Astrocyte (in vitro differentiated cells and primary cell): ENCODE data around the gene WIPI1. TPM values are rescaled to one million over a fixed set of nuclear protein-coding genes. Genes with fewer than 3 reads are reported as not detected.

Experiments used
- DNase-seq: peaks from one replicate; pipeline ENCODE4 v3.0.0-alpha.2; 2010; ENCODE audit warnings: low read depth
- FAIRE-seq: peaks from 2 replicates; lab custom pipeline; 2011; peaks lifted over from hg19 to GRCh38; lab: Jason Lieb, UNC
- H2AFZ ChIP-seq: 2 replicates; pipeline ENCODE4 v1.6.0; 2012; ENCODE audit warnings: low read depth, low read length, inconsistent platforms
- H3K27ac ChIP-seq: 2 replicates; pipeline ENCODE4 v1.5.1; 2011; ENCODE audit warnings: low read depth, low read length, inconsistent platforms
- H3K27me3 ChIP-seq: 2 replicates; pipeline ENCODE4 v1.6.0; 2011; ENCODE audit warnings: low read length, inconsistent platforms; ENCODE audit not compliant: insufficient read depth
- H3K36me3 ChIP-seq: 2 replicates; pipeline ENCODE4 v1.5.1; 2011; ENCODE audit warnings: low read length, inconsistent platforms; ENCODE audit not compliant: insufficient read depth
- H3K4me1 ChIP-seq: 2 replicates; pipeline ENCODE4 v1.5.1; 2011; ENCODE audit warnings: low read length, inconsistent platforms; ENCODE audit not compliant: insufficient read depth
- H3K4me2 ChIP-seq: 2 replicates; pipeline ENCODE4 v1.6.0; 2012; ENCODE audit warnings: low read length, inconsistent platforms
- H3K4me3 ChIP-seq: 2 replicates; pipeline ENCODE4 v1.5.1; 2011; ENCODE audit warnings: low read depth, mild to moderate bottlenecking, low read length, inconsistent platforms; ENCODE audit not compliant: insufficient read depth
- H3K79me2 ChIP-seq: 2 replicates; pipeline ENCODE4 v1.6.0; 2012; ENCODE audit warnings: mild to moderate bottlenecking, low read length, inconsistent platforms; ENCODE audit not compliant: insufficient read depth
- H3K9ac ChIP-seq: 2 replicates; pipeline ENCODE4 v1.6.0; 2012; ENCODE audit warnings: mild to moderate bottlenecking, low read length, inconsistent platforms
- H3K9me3 ChIP-seq: 2 replicates; pipeline ENCODE4 v1.5.1; 2012; ENCODE audit warnings: low read depth, mild to moderate bottlenecking, low read length, inconsistent platforms; ENCODE audit not compliant: insufficient read depth
- H4K20me1 ChIP-seq: 2 replicates; pipeline ENCODE4 v1.6.0; 2012; ENCODE audit warnings: low read length, inconsistent platforms; ENCODE audit not compliant: insufficient read depth
- H3K27ac Mint-ChIP-seq: one replicate; pipeline ENCODE4 v1.8.0; 2021; ENCODE audit warnings: mild to moderate bottlenecking, mixed read lengths; ENCODE audit not compliant: unreplicated experiment
- H3K27me3 Mint-ChIP-seq: one replicate; pipeline ENCODE4 v1.8.0; 2021; ENCODE audit warnings: low read depth, mixed read lengths; ENCODE audit not compliant: unreplicated experiment
- H3K36me3 Mint-ChIP-seq: one replicate; pipeline ENCODE4 v1.8.0; 2021; ENCODE audit warnings: low read depth, mixed read lengths; ENCODE audit not compliant: unreplicated experiment
- H3K4me1 Mint-ChIP-seq: one replicate; pipeline ENCODE4 v1.8.0; 2021; ENCODE audit warnings: low read depth, mixed read lengths; ENCODE audit not compliant: unreplicated experiment
- H3K4me3 Mint-ChIP-seq: one replicate; pipeline ENCODE4 v1.8.0; 2021; ENCODE audit warnings: mild to moderate bottlenecking, moderate library complexity, mixed read lengths; ENCODE audit not compliant: unreplicated experiment
- H3K9me3 Mint-ChIP-seq: one replicate; pipeline ENCODE4 v1.8.0; 2021; ENCODE audit warnings: mild to moderate bottlenecking, mixed read lengths; ENCODE audit not compliant: unreplicated experiment
- CTCF ChIP-seq: IDR thresholded peaks from 2 replicates; pipeline ENCODE4 v1.5.1; 2011; ENCODE audit warnings: low read depth, mild to moderate bottlenecking, inconsistent platforms, low read length, moderate library complexity; ENCODE audit not compliant: insufficient read depth
- EZH2 ChIP-seq: IDR thresholded peaks from 2 replicates; pipeline ENCODE4 v1.6.1; 2012; ENCODE audit warnings: mild to moderate bottlenecking, low read length, inconsistent platforms; ENCODE audit not compliant: insufficient read depth
- total RNA-seq: library from RNA; stranded (reverse); gene quantifications from 2 replicates; pipeline ENCODE4 v1.2.1, GENCODE V29; 2021

WIPI1 gene
- total RNA-seq, 1 donor from 2014 or later = 83.5 TPM

- no peaks in the 10 kb centered on the region for H3K36me3 ChIP-seq
- no peak for TF ChIP-seq EZH2
- no peak for TF ChIP-seq CTCF
- H3K27me3 Mint-ChIP-seq = peaks cover 2% of the 10 kb centered on the region
- FAIRE-seq = no peak
- no peak overlapping the region for H3K4me3 Mint-ChIP-seq
- no peaks in the 10 kb centered on the region for H3K36me3 Mint-ChIP-seq
- H2AFZ ChIP-seq = no peak overlapping the region
- H3K4me3 ChIP-seq = no peak overlapping the region
- H3K79me2 ChIP-seq = peaks cover under 1% of the 10 kb centered on the region
- H3K4me1 ChIP-seq = peaks cover 12% of the 10 kb centered on the region
- peaks cover 8% of the 10 kb centered on the region for H3K27me3 ChIP-seq
- no peak for DNase-seq
- no peak overlapping the region for H3K9ac ChIP-seq
- no peak overlapping the region for H3K27ac Mint-ChIP-seq
- no peaks in the 10 kb centered on the region for H3K9me3 ChIP-seq
- H3K4me2 ChIP-seq = no peak overlapping the region
- no peaks in the 10 kb centered on the region for H3K9me3 Mint-ChIP-seq
- no peak overlapping the region for H3K27ac ChIP-seq
- peaks cover 5% of the 10 kb centered on the region for H4K20me1 ChIP-seq
- H3K4me1 Mint-ChIP-seq = peaks cover 14% of the 10 kb centered on the region
These were observed 3.4 kb upstream of the WIPI1 start for GRCh38 chr17:68460715-68461114.

DNA sequence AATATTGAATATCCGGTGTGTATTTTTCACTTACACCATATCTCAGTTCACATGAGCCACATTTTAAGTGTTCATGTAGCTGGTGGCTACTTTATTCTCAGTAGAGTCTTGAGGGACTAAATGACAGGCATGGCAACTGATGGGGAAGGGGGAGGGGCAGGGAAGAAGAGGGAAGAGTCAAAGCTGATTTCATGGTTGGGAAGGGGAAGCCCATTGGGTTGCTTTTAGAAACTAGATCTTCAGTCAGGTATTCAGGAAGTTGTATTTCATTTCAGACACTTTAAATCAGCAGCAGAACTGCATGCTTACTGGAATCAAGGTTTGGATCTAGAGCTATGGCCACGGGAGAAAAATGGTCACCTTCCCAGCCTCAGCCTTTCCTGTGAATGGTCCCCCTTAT lies 2.9 kb upstream of the WIPI1 start:
- Mint-ChIP-seq H3K27ac (no peak overlapping the region), H3K4me3 (no peak overlapping the region)
- no peak for FAIRE-seq

More for the DNA sequence above, 2.9 kb upstream of the WIPI1 start:
- H3K4me3 ChIP-seq = no peak overlapping the region
- H3K36me3 ChIP-seq = no peaks in the 10 kb centered on the region
- no peak for DNase-seq
- peaks cover 8% of the 10 kb centered on the region for H3K27me3 ChIP-seq
- no peak overlapping the region for H3K27ac ChIP-seq
- peaks cover 2% of the 10 kb centered on the region for H3K27me3 Mint-ChIP-seq
- no peak overlapping the region for H3K9ac ChIP-seq
- TF ChIP-seq CTCF (no peak), EZH2 (no peak)
- no peak overlapping the region for H2AFZ ChIP-seq
- H3K4me1 ChIP-seq = peaks cover 18% of the 10 kb centered on the region
- peaks cover 7% of the 10 kb centered on the region for H3K79me2 ChIP-seq
- no peak overlapping the region for H3K4me2 ChIP-seq
- no peaks in the 10 kb centered on the region for H3K36me3 Mint-ChIP-seq
- H3K9me3 ChIP-seq = no peaks in the 10 kb centered on the region
- no peaks in the 10 kb centered on the region for H3K9me3 Mint-ChIP-seq
- peaks cover 14% of the 10 kb centered on the region for H3K4me1 Mint-ChIP-seq
- peaks cover 10% of the 10 kb centered on the region for H4K20me1 ChIP-seq
